ENCODE data around the gene PCDHB13.
A peak's percentile ranks its signal among the peaks of the same experiment; 100 is the strongest.
"Not testable (repeated sequence)": the region's sequence is repeated elsewhere in the genome, so short reads cannot be mapped to it uniquely, and the experiment has no call there.

PCDHB13 gene

GRCh38 chr5:141223112-141223783 lies 9.5 kb downstream of the PCDHB13 start, which contains the start of gene PCDHB14:
PCDHB14 (plus strand) TSS chr5:141223343; CDS start chr5:141223506, 163 bp downstream.
- no peak for DNase-seq (ENCODE audit: extremely low read depth, insufficient read length)
- TF ChIP-seq CTCF (IDR thresholded peaks at IDR 0.05; ENCODE audit: insufficient read depth, low read length, poor library complexity, severe bottlenecking): no peak
- Histone ChIP-seq H3K27me3 (replicated peaks; ENCODE audit: control insufficient read depth, insufficient read depth, low read length) (no peaks in the 10 kb centered on the region), H3K36me3 (ENCODE audit: control insufficient read depth, insufficient read depth, low read length) (no peaks in the 10 kb centered on the region), H3K4me3 (replicated peaks; ENCODE audit: low read depth, low read length) (peak within 1 kb of the TSS; percentile 17; the same call in 1 of the 2 replicates)

GRCh38 chr5:141224844-141225243 lies 11.1 kb downstream of the PCDHB13 start:
- not testable (repeated sequence) for H3K27me3 ChIP-seq (replicated peaks; ENCODE audit: control insufficient read depth, insufficient read depth, low read length); DNase-seq (ENCODE audit: extremely low read depth, insufficient read length)

GRCh38 chr5:141225421-141225820 lies 11.7 kb downstream of the PCDHB13 start:
- not testable (repeated sequence) for H3K36me3 ChIP-seq (ENCODE audit: control insufficient read depth, insufficient read depth, low read length); H3K4me3 ChIP-seq (replicated peaks; ENCODE audit: low read depth, low read length); DNase-seq (ENCODE audit: extremely low read depth, insufficient read length); H3K27me3 ChIP-seq (replicated peaks; ENCODE audit: control insufficient read depth, insufficient read depth, low read length)

More at GRCh38 chr5:141224844-141225243, 11.1 kb downstream of the PCDHB13 start:
- not testable (repeated sequence) for H3K4me3 ChIP-seq (replicated peaks; ENCODE audit: low read depth, low read length); H3K36me3 ChIP-seq (ENCODE audit: control insufficient read depth, insufficient read depth, low read length)

- H3K36me3 ChIP-seq (ENCODE audit: control insufficient read depth, insufficient read depth, low read length): no peaks in the 10 kb centered on the region
- no peak overlapping the region for H3K4me3 ChIP-seq (replicated peaks; ENCODE audit: low read depth, low read length)
- no peak for TF ChIP-seq CTCF (IDR thresholded peaks at IDR 0.05; ENCODE audit: insufficient read depth, low read length, poor library complexity, severe bottlenecking)
- DNase-seq (ENCODE audit: extremely low read depth, insufficient read length): no peak
- no peaks in the 10 kb centered on the region for H3K27me3 ChIP-seq (replicated peaks; ENCODE audit: control insufficient read depth, insufficient read depth, low read length)
Measured at GRCh38 chr5:141234109-141234667, 20.5 kb downstream of the PCDHB13 start.

GRCh38 chr5:141235922-141236321 lies 22.2 kb downstream of the PCDHB13 start:
- not testable (repeated sequence) for H3K36me3 ChIP-seq (ENCODE audit: control insufficient read depth, insufficient read depth, low read length); DNase-seq (ENCODE audit: extremely low read depth, insufficient read length); H3K27me3 ChIP-seq (replicated peaks; ENCODE audit: control insufficient read depth, insufficient read depth, low read length); H3K4me3 ChIP-seq (replicated peaks; ENCODE audit: low read depth, low read length)

GRCh38 chr5:141236516-141237313 lies 23.0 kb downstream of the PCDHB13 start:
- H3K27me3 ChIP-seq (replicated peaks; ENCODE audit: control insufficient read depth, insufficient read depth, low read length): no peaks in the 10 kb centered on the region
- TF ChIP-seq CTCF (IDR thresholded peaks at IDR 0.05; ENCODE audit: insufficient read depth, low read length, poor library complexity, severe bottlenecking): no peak
- H3K36me3 ChIP-seq (ENCODE audit: control insufficient read depth, insufficient read depth, low read length): no peaks in the 10 kb centered on the region
- no peak overlapping the region for H3K4me3 ChIP-seq (replicated peaks; ENCODE audit: low read depth, low read length)
- no peak for DNase-seq (ENCODE audit: extremely low read depth, insufficient read length)

- DNase-seq (ENCODE audit: extremely low read depth, insufficient read length): no peak
- Histone ChIP-seq H3K27me3 (replicated peaks; ENCODE audit: control insufficient read depth, insufficient read depth, low read length) (no peaks in the 10 kb centered on the region), H3K4me3 (replicated peaks; ENCODE audit: low read depth, low read length) (no peak overlapping the region), H3K36me3 (ENCODE audit: control insufficient read depth, insufficient read depth, low read length) (no peaks in the 10 kb centered on the region)
- no peak for TF ChIP-seq CTCF (IDR thresholded peaks at IDR 0.05; ENCODE audit: insufficient read depth, low read length, poor library complexity, severe bottlenecking)
Measured at GRCh38 chr5:141241496-141241895, 27.8 kb downstream of the PCDHB13 start.
